HG02981 (cell line): ENCODE measurements around the gene PER2.
A peak's percentile ranks its signal among the peaks of the same experiment; 100 is the strongest.

Experiments used
- ATAC-seq: cut with Tn5 transposase; IDR thresholded peaks from one replicate; pipeline ENCODE4 v1.9.1; 2021; ENCODE audit warnings: mild to moderate bottlenecking, moderate library complexity; ENCODE audit not compliant: unreplicated experiment

PER2 gene

DNA sequence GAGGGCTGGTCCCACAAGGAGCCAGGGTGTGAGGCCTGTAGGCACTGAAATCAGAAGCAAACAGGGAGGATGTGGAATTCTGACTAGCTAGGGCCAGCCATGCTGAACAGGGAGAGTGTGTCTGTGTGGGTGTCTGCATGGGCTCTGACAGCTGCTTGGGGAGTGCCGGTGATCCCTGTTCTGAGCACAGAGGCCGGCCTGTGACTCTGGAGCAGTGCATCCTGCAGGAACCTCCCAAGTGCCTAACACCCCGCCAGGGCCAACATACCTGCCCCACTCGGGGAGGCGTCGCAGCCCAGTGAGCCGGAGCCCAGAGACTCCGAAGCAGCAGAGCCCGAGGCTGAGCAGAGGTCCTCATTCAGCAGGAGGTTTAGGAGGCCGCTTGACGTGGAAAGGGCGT is 37.1 kb downstream of the PER2 start:
- no peak for ATAC-seq

DNA sequence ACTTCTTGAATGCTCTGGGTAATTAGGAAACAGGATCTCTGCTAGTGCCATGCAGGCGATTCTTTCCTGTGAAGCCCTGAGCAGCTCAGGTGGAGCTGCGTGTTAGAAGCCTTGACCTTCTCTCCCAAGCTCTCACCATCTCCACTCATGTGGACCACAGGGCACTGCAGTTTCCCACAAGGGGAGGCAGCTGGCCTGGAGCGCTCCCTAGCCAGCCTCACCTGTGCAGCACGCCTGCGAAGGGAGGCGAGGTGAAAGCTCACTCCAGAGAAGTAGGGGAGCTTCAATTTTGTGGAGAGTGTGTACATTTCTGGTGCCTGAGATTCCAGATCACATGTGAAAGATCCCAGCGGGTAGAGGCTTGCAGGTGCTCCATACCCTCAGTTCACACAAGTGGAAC is 37.5 kb downstream of the PER2 start:
- no peak for ATAC-seq

DNA sequence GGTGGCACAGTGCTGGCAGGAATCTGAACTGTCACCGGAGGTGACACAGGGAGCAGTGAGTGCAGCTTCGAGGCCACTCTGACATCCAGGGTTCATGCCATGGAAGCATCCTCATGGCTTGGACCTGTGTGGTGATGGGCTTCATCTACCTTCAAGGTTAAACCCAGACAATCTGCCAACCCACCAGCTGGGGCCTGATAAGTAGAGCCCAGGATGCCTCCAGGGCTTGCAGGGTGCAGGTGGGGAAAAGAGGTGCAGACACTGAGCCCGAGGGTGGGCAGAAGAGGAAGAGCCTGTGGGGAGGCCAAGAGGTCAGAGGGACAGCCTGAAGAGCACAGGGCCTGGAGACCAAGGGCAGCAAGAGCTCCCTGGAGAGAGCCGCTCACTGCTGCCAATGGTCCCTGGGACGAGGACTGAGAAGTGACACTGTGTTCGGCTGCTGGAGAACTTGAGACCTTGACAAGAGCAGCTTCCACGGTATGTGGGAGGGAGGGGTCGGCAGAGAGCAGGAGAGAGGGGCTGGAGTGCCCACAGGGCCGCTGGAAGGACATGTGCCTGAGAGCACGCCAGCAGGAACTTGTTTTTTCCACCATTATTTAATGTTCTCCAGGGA is 40.5 kb downstream of the PER2 start:
- no peak for ATAC-seq

DNA sequence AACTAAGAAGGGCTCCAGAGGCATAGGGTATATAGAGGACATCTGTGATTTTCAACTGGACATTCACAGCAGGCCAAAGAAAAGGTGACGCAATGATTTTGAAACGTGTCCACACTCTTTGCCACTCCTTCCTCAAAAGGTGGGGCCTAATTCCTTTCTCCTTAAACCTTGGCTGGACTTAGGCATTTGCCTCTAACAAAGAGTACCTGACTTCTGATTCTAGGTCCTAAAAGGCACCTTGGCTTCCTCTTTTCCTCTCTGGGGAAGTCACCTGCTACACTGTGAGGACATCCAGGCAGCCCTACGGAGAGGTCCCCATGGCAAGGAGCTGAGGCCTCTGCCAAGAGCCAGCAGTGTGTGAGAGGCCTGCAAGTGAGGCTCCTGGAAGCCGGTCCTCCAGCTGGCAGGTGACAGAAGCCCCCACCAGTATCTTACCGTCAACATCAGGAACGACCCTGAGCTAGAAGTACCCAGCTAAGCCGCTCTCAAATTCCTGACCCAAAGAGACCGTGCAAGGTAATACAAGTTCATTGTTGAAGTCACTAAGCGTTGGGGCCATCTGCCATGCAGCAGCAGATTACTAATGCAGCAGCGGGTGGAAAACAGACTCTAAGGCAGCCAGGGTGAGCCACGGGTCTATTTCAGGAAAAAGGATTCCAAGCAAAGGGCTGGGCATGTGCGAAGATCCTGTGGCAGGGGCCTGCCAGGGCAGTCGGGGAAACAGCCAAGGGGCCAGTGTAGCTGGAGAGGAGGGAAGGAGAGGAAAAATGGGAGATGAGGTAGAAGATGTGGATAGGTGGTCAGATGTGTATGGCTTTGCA is 41.2 kb downstream of the PER2 start:
- no peak for ATAC-seq

DNA sequence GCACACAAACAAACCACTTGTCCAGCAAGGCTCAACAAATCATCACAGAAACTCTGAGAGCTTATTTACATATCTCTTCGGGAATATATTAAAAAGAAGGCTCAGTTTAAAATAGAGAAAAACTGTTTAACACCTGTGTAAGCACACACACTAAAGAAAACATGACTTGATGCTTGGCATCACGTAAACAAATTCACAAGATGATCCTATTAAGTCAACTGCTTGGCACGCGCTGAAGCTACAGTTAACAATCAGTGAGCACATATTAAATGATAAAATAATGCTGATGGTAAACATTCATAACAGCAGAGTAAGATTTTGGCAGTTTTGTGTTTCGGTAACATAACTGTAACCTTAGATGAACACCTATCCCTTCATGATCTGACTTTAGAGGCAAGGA is 44.3 kb downstream of the PER2 start:
- ATAC-seq = no peak

DNA sequence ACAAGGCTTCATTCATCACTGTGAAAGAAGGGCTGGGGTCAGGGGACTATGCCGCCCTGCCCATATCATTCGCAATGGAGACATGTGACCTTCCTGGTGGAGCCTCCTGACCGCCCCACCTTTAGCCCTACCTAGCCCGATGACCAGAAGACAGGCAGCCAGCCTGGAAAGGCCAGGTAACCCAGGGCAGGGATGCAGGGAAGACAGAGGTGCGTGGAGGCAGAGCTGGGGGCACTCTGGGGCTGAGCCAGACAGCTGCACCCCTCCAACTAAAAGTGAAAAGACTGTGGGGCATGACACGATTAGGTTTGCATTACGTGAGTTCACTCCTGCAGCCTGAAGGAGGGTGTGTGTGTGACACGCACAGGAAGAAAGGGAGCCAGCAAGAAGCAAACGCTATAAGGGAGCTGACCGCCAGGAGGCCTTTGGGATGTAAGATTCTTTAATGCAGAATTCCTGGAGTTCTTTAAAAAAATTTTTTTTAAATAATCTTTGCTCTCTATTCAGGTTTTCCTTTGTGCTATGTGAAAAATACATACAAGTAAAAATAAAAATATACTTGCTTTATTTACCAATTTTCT is 44.8 kb downstream of the PER2 start:
- no peak for ATAC-seq

DNA sequence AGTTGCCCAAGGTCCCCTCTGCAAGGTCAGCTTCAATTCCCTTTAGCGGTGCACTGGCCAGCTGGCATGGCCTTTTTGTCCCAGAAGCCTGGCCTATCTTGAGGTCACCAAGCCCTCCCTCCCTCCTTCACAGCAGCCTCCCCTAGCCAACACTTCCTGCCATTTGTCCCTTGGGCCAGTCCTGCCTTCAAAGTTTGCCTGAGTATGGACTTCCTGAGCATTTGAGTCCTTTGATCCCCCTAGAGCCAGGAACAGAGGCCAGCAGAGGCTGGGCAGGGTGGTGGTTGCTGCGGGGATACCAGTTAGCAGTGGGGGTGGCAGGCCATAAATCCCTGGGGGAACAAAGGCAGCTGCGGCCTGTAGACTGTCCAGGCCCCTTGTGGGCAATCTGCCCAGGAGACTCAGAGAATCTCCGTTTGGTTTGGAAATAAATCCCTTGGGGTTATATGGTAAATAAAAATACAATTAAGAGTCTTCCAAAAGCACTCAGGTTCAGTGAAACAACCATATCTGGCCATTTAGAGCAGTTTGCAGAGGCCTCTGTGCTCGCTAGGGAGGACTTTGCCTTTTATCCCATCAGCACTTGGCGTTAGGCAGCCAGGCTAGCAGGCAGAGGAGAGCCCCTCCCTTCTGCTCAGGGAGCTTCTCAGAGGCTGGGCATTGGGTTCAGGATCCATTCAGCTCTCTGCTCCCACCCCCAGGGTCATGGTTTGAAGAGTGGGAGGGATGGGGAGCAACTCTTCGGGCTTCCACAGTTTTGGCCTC is 45.5 kb downstream of the PER2 start:
- ATAC-seq = no peak

DNA sequence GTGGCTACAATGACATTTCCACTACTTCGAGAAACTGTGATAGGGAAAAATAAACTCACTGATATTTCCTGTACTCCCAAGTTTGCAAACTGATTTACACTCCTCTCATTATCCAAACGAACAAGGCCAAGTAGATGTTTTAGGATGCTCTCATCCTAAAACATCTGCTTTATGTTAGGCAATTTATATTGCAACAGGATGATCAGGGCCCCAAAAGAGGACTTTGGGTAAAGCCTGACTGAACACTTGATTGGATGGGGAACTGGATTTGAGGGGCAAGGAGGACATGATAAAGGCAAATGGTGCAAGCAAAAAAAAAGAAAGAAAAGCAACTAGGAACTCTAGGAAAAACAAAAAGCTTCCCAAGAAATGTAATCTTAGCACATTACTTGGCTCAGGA is 46.4 kb downstream of the PER2 start:
- ATAC-seq = no peak

DNA sequence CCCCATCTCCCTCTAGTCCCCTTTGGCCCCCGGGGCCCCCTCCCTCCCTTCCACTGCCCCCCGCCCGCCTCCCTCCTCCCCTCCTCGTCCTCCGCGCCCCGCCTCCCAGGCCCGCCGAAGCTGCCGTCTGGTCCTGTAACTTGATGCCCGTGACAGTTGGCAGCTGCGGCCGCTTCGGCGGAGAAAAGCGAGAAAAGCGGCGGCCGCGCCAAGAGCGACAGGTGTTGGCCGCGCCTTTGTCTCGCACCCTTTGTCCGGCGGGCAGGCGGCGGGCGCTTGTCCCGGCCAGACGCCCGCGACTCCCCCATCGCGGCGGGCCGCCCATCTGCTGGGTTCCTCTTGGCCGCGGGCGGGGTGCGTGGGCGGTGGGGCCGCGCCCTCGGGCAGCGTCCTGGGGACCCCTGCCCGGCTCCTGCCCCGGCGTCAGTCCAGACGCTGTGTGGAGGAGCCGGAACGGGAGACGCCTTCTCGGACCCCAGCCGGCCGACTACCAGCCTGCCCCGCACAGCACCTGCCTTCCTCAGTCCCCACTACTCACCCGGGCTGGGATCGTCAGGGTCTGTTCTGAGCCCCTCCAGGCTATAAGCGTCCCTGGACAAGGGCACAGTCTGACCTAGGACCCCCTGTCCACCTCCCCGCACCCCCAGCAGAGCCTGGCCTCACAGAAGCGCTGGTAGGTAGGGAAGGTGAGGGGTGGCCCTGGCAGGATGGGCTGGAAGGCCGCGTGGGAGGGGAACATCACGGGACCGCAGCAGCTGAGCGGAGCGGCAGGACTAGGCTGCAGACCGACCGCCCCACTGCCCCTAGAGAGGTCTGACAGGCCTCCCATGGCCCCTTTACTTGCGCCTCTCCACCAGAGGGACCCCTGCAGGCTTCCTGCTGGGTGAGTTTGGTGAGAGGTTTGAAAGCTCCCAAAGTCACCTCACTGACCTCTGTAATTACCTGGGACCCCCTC is 47.4 kb downstream of the PER2 start:
- ATAC-seq = no peak

DNA sequence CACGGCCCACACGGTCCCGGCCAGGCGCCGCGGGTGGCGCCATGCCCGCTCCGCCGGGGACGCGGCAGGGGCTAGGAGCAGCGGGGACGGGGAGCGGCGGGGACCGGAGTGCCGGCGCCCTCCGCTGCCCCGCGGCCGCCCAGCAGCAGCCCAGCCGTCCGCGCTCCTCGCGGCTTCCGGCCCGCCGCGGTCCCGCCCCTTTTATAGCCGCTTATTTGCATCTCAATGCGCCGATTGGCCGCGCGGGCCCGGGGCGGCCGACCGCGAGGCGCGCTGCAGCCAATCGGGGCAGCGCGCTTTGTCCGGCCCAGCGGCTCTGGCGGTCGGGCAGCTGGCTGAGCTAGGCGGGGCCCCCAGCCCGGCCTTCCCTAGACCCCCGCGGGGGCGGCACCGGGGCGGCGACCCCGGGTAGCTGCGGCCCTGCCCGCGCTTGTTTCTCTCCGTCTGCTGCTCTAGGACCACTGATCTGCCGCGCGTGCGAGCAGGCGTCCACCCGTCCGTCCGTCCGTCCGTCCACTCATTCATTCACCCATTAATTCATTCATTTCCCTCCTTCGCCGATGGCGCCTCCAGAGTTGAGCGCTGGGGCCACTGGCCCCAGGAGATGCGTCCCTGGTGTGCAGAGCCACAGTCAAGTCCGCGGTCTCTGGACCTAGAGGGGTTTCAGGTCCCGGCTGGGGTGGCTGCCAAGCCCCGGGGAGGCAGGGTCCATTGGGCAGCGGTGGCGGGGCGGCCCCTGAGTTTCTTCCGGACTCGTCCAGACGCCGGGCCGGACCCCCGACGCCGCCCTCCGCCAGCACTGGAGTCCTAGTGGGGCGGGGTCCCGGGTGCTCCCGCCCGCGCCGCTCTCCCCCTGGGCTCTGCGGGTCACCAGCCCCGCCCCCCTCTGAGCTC is 48.3 kb downstream of the PER2 start, which contains the start of gene HES6:
Gene HES6, minus strand, starts transcription at position 176 of the 894 bp plus-strand sequence. Its CDS starts 133 bp downstream, at position 43.
- ATAC-seq = peak; percentile 75

DNA sequence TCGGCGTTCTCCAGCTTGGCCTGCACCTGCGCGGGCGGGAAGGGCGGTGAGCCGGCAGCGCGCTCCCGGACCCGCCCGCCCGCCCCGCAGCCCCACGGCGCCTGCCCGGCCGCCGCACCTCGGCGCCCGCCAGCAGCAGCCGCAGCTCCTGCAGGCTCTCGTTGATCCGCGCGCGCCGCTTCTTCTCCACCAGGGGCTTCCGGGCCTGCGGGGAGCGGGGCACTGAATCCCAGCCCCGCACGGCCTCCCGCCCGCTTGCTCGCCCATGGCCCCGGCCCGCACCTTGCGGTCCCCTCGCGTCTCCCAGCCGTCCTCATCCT is 48.9 kb downstream of the PER2 start:
- peak; percentile 18 for ATAC-seq

DNA sequence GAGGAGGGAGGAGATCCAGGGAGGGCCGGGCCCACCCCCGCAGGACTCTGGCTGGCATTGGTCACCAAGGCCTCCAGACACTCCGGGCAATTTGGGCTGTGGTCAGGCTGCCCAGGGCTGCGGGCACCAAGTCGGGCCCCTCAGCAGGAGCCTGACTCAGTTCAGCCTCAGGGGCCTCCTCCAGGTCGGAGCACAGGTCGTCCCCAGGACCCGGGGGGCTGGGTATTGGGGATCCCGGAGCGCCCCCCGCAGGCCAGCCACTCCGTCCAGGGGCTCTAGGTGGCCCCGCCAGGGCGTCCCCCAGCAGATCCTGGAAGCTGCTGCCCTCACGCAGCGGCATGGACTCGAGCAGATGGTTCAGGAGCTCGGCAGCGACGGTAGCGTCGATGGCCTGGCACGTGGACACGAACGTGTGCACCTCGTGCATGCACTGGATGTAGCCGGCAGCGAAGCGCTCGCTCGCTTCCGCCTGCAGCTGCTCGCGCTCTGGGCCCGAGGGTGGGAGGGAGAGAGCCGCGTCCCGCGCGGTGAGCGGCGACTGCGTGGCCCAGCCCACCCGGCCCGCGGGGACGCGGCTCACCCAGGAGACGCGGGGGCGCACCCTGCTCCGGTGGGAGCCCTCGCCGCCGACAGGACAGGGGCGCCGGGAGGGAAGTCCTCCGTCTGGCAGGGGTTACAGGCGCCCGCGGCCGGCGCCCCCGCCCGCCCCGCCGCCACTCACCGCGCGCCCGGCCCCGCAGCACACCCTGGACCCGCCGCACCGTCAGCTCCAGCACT is 49.5 kb downstream of the PER2 start:
- ATAC-seq = peak; percentile 3

DNA sequence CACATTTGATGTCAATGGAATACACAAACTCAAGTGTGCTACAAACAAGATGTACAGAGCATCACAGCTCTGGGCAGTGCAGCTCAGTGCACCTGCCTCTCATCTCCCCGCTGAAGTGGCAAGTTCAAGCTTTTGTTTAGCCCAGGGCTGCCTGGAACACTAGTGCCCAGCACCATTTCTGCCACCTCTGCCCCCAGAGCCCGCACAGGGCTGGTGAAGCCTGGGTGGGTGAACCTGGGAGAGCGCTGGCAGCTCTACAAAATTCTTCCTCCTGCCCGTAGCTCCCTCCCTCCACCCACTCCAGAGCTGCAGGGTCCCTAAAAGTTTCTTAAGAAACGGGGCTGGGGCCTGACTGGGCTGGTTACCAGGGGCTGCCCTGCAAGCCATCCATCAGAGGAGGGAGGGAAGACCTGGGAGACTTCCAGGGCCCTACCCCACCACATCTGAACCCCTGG is 50.1 kb downstream of the PER2 start:
- no peak for ATAC-seq

DNA sequence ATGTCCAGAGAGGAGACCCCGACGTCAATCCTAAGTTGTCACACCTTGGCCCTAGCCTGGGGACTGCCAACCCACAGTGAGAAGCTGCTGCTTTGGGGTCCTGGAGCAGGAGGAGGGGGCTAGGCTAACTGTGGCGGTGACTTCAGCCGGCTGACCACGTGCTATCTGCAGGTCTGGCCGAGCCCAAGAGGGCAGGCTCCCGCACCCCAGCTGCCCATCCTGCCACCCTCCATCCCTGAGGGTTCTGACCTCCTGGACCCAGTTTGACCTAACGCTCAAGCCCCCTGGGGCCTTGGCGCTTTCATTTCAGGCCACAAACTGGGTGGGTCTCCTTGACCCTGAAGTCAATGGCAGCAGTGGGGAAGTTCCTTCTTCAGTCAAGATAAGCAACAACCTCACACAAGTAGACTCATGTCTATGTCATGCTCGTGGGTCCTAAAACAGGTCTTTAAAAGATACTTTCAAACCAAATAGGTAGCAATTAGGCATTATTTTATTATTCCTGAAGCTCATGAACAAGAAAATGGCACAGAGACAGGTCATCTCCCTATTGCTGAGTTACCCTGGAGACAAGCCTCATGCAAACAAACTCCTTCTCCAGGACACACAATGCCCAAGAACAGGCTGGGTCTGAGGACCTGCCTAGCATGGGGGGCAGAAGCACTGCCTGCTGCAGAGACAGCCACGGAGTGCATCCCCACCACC is 50.8 kb downstream of the PER2 start:
- no peak for ATAC-seq

DNA sequence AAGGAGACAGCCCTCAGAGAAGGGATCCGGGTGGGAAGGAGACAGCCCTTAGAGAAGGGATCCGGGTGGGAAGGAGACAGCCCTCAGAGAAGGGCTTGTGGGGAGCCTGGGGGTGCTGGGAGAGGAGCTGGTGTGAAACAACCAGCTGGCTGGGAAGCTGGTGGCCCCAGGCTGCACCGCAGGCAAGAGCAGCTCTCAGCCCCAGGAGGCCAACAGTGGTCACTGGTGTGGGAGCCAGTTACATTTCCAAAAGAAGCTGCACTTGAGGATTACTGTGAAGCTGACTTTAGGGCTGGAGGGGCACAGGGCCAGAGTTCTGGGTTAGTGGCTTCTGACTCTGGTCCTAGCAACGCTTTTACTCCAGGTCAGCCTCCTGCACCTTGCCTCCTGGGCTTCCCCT is 51.8 kb downstream of the PER2 start:
- ATAC-seq = no peak

DNA sequence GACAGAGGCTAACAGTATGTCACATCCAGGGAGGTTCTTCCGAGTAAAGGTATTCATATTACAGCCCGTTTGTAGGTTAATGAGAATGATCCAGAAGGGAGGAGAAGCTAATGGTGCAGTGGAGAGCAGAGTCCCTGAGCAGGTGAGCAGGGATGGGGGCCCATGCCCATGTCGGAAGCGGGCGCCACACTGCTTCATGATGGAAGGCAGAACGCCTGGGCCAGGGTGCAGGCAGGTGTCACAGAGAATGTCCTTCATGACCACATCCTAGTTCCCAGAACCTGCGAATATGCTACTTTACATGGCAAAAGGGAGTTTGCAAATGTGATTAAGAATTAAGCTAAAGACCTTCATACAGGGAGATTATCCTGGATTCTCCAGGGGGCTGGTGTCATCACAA is 52.6 kb downstream of the PER2 start:
- no peak for ATAC-seq

DNA sequence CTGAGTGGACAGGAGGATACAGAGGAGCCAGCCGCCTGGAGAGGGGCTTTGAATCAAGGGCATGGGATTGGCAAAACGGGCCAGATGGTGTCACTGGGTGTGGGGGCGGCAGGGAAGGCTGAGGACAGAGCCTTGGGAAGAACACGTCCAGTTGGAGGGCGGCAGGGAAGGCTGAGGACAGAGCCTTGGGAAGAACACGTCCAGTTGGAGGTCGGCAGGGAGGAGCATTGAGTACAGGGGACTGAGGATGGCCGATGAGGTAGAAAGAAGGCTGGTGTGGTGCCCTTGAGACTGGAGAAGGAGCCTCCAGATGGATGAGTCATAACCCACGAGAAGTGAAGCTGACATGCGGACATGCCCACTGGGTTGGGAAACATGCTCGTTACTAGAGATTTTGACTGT is 53.1 kb downstream of the PER2 start:
- no peak for ATAC-seq

DNA sequence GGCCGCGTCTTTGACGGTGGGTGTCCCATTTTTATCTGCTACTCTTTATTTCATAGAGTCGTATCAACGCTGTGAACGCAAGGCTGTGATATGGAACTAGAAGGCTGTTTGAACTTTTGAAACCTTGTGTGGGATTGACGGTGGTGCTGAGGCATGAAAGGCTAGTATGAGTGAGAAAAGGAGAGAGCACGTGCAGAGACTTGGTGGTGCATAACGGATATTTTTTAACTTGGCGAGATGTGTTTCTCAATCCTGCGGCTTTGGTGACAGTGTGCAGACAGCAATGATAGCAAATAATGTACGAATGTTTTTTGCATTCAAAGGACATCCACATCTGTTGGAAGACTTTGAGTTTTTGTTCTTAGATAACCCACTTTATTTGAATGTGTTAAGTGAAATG is 54.8 kb downstream of the PER2 start:
- ATAC-seq = no peak
